MCF 10A (cell line): ENCODE data around the gene LIAS. TPM values are rescaled to one million over a fixed set of nuclear protein-coding genes. Genes with fewer than 3 reads are reported as not detected.
A peak's percentile ranks its signal among the peaks of the same experiment; 100 is the strongest.
"Not testable (repeated sequence)": the region's sequence is repeated elsewhere in the genome, so short reads cannot be mapped to it uniquely, and the experiment has no call there.

ENCODE experiments used
- BruUV-seq: library from RNA; stranded (reverse); fragments of 400-500 nt; replicated peaks from 2 replicates; lab custom pipeline; 2021; lab: Mats Ljungman, UMichigan
- CTCF ChIA-PET: fragments of 300-600 bp; sonication (Branson Sonifier 250); formaldehyde crosslinking; extraction: SDS; loops from one replicate; lab custom pipeline; 2021; ENCODE audit warnings: antibody characterized with exemption, inconsistent platforms; lab: Yijun Ruan, JAX
- POLR2A ChIA-PET: fragments of 300-600, 350-650 bp; sonication (Branson Sonifier 250); formaldehyde crosslinking; extraction: SDS; loops from one replicate; lab custom pipeline; 2020; ENCODE audit warnings: antibody characterized with exemption, inconsistent platforms; lab: Yijun Ruan, JAX
- DNase-seq: peaks from one replicate; pipeline ENCODE4 v3.0.0-alpha.2; 2018; ENCODE audit not compliant: unreplicated experiment
- H3K27ac Mint-ChIP-seq: one replicate; pipeline ENCODE4 v1.8.0; 2022; ENCODE audit warnings: mild to moderate bottlenecking, low read depth, mixed read lengths; ENCODE audit not compliant: unreplicated experiment
- H3K27me3 Mint-ChIP-seq: one replicate; pipeline ENCODE4 v1.8.0; 2022; ENCODE audit warnings: mixed read lengths; ENCODE audit not compliant: insufficient read depth, unreplicated experiment
- H3K36me3 Mint-ChIP-seq: one replicate; pipeline ENCODE4 v1.8.0; 2022; ENCODE audit warnings: mild to moderate bottlenecking, moderate library complexity, mixed read lengths; ENCODE audit not compliant: insufficient read depth, unreplicated experiment
- H3K4me1 Mint-ChIP-seq: one replicate; pipeline ENCODE4 v1.8.0; 2022; ENCODE audit warnings: mixed read lengths; ENCODE audit not compliant: insufficient read depth, unreplicated experiment
- H3K4me3 Mint-ChIP-seq: one replicate; pipeline ENCODE4 v1.8.0; 2022; ENCODE audit warnings: mild to moderate bottlenecking, moderate library complexity, mixed read lengths; ENCODE audit not compliant: unreplicated experiment
- H3K9me3 Mint-ChIP-seq: one replicate; pipeline ENCODE4 v1.8.0; 2022; ENCODE audit warnings: mixed read lengths; ENCODE audit not compliant: unreplicated experiment
- intact Hi-C: fragments of 100-400 bp; cut with micrococcal nuclease; formaldehyde crosslinking; loops from 2 replicates; pipeline ENCODE4 v1.14.1; 2022
- total RNA-seq: library from RNA; stranded (reverse); gene quantifications from 2 replicates; pipeline ENCODE4 v1.2.3, GENCODE V29; 2022
- TF ChIP-seq, protein P1 (sequence below): fragments of 200-600 bp; IDR thresholded peaks from one replicate; pipeline ENCODE4 v1.8.0; 2022; ENCODE audit warnings: antibody characterized with exemption, mild to moderate bottlenecking; ENCODE audit not compliant: unreplicated experiment

The LIAS gene
- total RNA-seq, 1 experiment from 2014 or later = 24.6 TPM

DNA sequence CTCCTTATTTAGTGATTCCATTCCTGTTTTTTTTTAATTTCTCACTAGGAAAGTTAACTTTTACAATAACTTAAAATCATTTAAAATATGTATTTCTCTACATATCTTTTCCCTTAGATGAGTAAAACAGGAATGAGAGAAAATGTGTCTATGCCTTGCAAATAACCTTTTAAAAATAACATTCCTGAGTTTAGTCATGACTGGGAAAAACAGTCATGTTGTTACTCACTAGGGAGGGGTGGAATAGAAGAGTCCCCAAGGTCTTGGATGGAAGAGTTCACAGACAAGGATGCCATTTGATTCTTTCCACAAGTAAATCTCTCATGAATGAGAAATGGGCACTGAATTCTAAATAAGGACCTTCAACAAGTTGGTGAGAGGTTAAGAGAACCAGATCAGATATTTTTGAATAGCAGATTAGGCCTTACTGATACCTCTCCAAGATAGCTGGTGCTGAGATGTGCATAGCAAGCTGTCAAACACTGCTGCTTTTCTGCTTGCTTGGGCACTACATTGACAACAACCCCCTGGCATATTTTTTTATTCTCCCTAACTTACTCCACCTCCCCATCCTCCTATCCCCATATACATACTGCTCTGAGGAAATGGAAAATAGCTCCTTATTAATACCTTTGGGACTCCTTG lies 43.3 kb downstream of the LIAS start:
- H3K4me3 Mint-ChIP-seq = no peak overlapping the region
- BruUV-seq = no TSS peak
- TF ChIP-seq, protein P1, sequence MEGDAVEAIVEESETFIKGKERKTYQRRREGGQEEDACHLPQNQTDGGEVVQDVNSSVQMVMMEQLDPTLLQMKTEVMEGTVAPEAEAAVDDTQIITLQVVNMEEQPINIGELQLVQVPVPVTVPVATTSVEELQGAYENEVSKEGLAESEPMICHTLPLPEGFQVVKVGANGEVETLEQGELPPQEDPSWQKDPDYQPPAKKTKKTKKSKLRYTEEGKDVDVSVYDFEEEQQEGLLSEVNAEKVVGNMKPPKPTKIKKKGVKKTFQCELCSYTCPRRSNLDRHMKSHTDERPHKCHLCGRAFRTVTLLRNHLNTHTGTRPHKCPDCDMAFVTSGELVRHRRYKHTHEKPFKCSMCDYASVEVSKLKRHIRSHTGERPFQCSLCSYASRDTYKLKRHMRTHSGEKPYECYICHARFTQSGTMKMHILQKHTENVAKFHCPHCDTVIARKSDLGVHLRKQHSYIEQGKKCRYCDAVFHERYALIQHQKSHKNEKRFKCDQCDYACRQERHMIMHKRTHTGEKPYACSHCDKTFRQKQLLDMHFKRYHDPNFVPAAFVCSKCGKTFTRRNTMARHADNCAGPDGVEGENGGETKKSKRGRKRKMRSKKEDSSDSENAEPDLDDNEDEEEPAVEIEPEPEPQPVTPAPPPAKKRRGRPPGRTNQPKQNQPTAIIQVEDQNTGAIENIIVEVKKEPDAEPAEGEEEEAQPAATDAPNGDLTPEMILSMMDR = no peak
- peaks cover 7% of the 10 kb centered on the region for H3K4me1 Mint-ChIP-seq
- H3K36me3 Mint-ChIP-seq = peaks cover 78% of the 10 kb centered on the region
- CTCF ChIA-PET = no interaction called here
- intact Hi-C loops = no loop called here
- no peaks in the 10 kb centered on the region for H3K27me3 Mint-ChIP-seq
- no peak for DNase-seq
- POLR2A ChIA-PET = interaction anchor here (0.6 to 1.0 kb wide), 3 partner anchors 18 to 217 kb away, joined by 3 to 5 read pairs (median 4); no protein-coding TSS in a partner anchor
- H3K9me3 Mint-ChIP-seq = no peaks in the 10 kb centered on the region
- H3K27ac Mint-ChIP-seq = peak overlapping the region; percentile 49

DNA sequence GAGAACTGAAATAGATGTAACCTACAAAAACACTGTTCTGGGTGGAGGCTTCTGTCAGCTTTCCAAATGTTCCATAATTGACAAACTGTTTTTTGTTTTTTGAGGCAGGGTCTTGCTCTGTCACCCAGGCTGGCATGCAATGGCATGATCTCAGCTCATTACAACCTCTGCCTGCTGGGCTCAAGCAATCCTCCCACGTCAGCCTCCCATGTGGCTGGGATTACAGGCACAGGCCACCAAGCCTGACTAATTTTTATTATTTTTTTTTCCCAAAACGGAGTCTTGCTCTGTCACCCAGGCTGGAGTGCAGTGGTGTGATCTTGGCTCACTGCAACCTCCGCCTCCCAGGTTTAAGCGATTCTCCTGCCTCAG lies 43.8 kb downstream of the LIAS start:
- H3K27ac Mint-ChIP-seq = peak overlapping the region; percentile 49
- H3K4me1 Mint-ChIP-seq, H3K27me3 Mint-ChIP-seq, BruUV-seq, intact Hi-C loops, H3K9me3 Mint-ChIP-seq, H3K4me3 Mint-ChIP-seq, CTCF ChIA-PET, DNase-seq: not testable (repeated sequence)
- POLR2A ChIA-PET = interaction anchor here (0.6 to 1.0 kb wide), 3 partner anchors 17 to 217 kb away, joined by 3 to 5 read pairs (median 4); no protein-coding TSS in a partner anchor
- peaks cover 79% of the 10 kb centered on the region for H3K36me3 Mint-ChIP-seq

- DNase-seq = no peak
- Mint-ChIP-seq H3K9me3 (no peaks in the 10 kb centered on the region), H3K36me3 (peaks cover 83% of the 10 kb centered on the region), H3K4me3 (no peak overlapping the region), H3K27ac (no peak overlapping the region), H3K4me1 (peaks cover 7% of the 10 kb centered on the region), H3K27me3 (no peaks in the 10 kb centered on the region)
- TF ChIP-seq, protein P1 = no peak
- intact Hi-C loops = no loop called here
- ChIA-PET POLR2A (no interaction called here), CTCF (interaction anchor here (1.6 kb wide), 1 partner anchor 35 kb away, joined by 8 read pairs; no protein-coding TSS in a partner anchor)
- BruUV-seq = no TSS peak
These were observed 45.7 kb downstream of the LIAS start for GRCh38 chr4:39504538-39504937.

- TF ChIP-seq, protein P1 = no peak
- H3K36me3 Mint-ChIP-seq = peaks cover 83% of the 10 kb centered on the region
- intact Hi-C loops = no loop called here
- H3K4me1 Mint-ChIP-seq = peaks cover 7% of the 10 kb centered on the region
- H3K27me3 Mint-ChIP-seq = no peaks in the 10 kb centered on the region
- no peak for DNase-seq
- BruUV-seq = no TSS peak
- POLR2A ChIA-PET = interaction anchor here (0.6 to 0.9 kb wide), 2 partner anchors 22 to 84 kb away, joined by 3 read pairs; partner anchors contain the start of gene UGDH
- no peak overlapping the region for H3K4me3 Mint-ChIP-seq
- CTCF ChIA-PET = interaction anchor here (0.6 to 1.6 kb wide), 3 partner anchors 36 to 546 kb away, joined by 3 to 8 read pairs (median 3); no protein-coding TSS in a partner anchor
- no peaks in the 10 kb centered on the region for H3K9me3 Mint-ChIP-seq
- no peak overlapping the region for H3K27ac Mint-ChIP-seq
These were observed 46.7 kb downstream of the LIAS start for GRCh38 chr4:39505581-39505980.
